Stimulated activated CD8-positive, alpha-beta memory T cell treated with anti-CD3 and anti-CD28 coated beads, Interleukin-2, amount 100 ng/mL, for 1 hour (primary cell): ENCODE data around the gene TBX1.

Experiments
- DNase-seq, 2 donors: peaks; one replicate each; pipeline ENCODE4 v3.0.0-alpha.2; 2020; ENCODE audit warnings: low read depth in 2 of 2

Gene TBX1

DNA sequence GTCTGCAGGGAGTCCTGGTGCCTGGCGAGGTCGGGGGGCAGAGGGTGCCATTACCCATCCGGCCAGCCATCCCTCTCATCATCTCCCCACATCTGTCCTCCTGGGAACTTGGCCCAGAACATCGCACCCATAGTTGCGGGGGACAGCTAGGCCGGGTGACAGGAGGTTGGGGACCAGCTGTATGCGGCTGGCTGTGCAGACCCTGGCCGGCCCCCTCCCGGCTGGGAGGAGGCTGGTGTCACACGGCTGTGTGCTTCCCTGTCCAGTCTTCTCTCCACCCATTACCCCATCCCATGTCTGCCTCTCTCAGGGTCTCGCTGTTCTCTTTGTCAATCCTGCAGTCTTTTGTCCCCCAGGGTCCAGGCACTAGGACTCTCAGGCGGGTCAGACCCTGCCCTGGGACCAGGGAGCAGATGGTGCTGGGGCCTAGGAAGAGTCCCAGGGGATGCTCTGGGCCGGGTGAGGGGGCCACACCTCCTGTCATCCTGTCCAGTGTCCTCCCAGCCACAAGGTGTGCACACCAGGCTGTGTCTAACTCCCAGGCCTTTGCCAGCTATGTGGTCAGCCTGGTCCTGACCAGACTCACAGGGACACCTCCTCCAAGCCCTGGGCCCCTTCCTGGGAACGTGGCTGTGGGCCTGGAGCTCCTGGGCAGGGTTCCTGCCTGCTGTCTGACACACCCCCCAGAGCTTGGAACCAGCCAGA is 6.4 kb upstream of the TBX1 start:
- no peak for DNase-seq

- DNase-seq: no peak
These were observed 5.9 kb upstream of the TBX1 start for GRCh38 chr22:19754701-19755144.

GRCh38 chr22:19755145-19755710 is 5.3 kb upstream of the TBX1 start:
- no peak for DNase-seq

- DNase-seq: no peak
These were observed 4.8 kb upstream of the TBX1 start for GRCh38 chr22:19755722-19756287.

GRCh38 chr22:19756288-19757128 is 4.1 kb upstream of the TBX1 start:
- peak; percentile 32 to 39 for DNase-seq

GRCh38 chr22:19757140-19757984 is 3.2 kb upstream of the TBX1 start:
- DNase-seq: no peak

- DNase-seq: no peak
These were observed 2.3 kb upstream of the TBX1 start for GRCh38 chr22:19757985-19758895.

- no peak for DNase-seq
These were observed 1.6 kb upstream of the TBX1 start for GRCh38 chr22:19758896-19759426.

DNA sequence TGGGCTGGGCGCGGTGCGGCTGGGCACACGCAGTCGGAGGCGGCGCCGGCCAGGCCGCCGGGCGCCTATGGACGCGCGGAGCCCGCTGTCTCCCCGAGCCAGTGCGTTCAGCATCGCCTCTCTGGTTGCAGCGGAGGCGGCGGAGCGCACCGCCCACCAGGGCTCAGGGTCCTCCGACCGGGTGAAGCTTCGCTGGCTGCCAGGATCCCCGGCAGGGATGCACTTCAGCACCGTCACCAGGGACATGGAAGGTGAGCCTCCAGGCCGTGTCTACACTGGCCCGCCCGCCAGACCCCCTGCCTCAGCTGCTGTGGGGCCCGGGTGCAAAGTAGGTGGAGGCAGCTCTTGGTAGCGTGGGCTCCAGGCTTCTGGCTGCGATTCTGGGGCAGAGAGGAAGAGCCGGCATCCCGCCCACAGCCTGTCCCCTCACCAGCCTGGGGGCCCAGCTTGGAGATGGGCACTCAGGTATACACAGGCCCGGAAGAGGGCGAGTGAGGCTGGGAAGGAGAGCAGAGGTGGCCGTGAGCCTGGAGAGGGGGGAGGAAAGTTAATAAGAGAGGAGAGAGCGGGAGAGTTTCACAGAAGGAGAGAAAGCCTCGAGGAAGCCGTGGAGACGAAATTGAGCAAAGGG is 1.0 kb upstream of the TBX1 start:
- no peak for DNase-seq

- no peak for DNase-seq
These were observed 560 bp downstream of the TBX1 start for GRCh38 chr22:19760951-19761724.

- DNase-seq: no peak
These were observed 1.4 kb downstream of the TBX1 start for GRCh38 chr22:19761725-19762567.

GRCh38 chr22:19762568-19763457 is 2.2 kb downstream of the TBX1 start:
- no peak for DNase-seq

DNA sequence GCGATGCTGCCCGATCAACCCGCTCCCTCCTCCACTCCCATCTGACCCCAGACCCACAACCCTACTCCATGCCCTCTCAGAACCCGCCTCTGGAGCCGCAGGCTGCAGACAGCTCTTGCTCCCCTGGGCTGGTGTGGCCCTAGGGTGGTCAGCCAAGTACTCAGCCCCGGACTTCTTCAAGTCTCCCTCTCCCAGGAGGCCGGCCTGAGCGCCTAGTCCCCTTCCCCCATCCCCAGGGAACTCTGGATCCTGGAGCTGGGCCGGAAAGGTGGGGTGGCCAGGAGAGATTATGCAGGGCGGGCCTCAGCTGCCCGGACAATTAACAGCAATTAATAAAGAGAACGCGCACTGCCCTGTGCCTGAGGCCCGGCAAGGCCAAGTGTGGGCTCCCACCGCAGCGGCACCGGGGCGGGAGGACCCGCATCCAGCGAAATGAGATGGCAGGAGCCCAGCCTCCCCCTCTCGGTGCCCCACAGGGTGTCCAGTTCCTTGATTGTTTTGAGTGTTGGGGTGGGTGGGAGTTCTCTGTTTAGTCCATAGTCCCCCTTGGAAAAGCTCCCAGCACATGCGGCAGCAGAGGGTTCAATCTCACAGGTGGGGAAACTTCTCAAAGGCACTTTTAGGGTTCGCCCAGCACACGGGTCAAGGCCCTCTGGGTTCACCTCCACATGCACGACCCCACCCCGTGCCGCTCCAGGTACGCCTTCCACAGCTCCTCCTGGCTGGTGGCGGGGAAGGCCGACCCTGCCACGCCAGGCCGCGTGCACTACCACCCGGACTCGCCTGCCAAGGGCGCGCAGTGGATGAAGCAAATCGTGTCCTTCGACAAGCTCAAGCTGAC is 3.1 kb downstream of the TBX1 start:
- no peak for DNase-seq

DNA sequence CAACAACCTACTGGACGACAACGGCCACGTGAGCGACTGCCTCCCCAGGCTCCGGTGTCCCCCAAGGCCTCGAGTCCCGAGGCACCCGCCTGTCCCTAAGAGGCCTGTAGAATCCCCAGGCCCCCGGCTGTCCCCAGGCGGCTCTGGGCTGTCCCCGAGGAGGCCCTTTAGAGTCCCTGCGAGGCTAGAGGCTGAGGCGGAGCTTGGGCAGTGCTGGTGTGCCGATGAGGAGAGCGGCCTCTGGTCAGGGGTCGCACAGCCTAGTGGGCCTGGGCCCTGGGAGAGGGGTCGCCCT is 3.7 kb downstream of the TBX1 start:
- DNase-seq: no peak

- DNase-seq: no peak
These were observed 4.3 kb downstream of the TBX1 start for GRCh38 chr22:19764636-19765476.
